A549 (cell line): ENCODE measurements around the gene SLC25A13. TPM values are rescaled to one million over a fixed set of nuclear protein-coding genes. Genes with fewer than 3 reads are reported as not detected.

ENCODE experiments used
- ATAC-seq, 2 experiments: fragments of 200-7000 bp in 1 of 2; fragments of >200 bp in 1 of 2; cut with Nextera tagmentation in 1 of 2; cut with Tn5 transposase in 1 of 2; 3 replicates each; pipeline versions ENCODE4 v1.8.0 to v1.9.1; 2018 to 2020; ENCODE audit warnings: mild to moderate bottlenecking in 1 of 2, moderate library complexity in 1 of 2
- CTCF ChIA-PET: fragments of 300-600 bp; sonication (Branson Sonifier 250); formaldehyde crosslinking; extraction: SDS; loops from one replicate; lab custom pipeline; 2021; ENCODE audit warnings: antibody characterized with exemption, inconsistent platforms; lab: Yijun Ruan, JAX
- POLR2A ChIA-PET: fragments of 350-600 bp; formaldehyde crosslinking; extraction: SDS; loops from one replicate; lab custom pipeline; 2021; ENCODE audit warnings: antibody characterized with exemption, inconsistent platforms; lab: Yijun Ruan, JAX
- DNase-seq, 2 experiments: peaks; one replicate each; pipeline versions ENCODE4 v3.0.0 to v3.0.0-alpha.2; 2011 to 2016; ENCODE audit warnings: low read depth in 1 of 2, low spot score in 1 of 2
- FAIRE-seq: peaks from 2 replicates; lab custom pipeline; 2011; peaks lifted over from hg19 to GRCh38; lab: Jason Lieb, UNC
- H3K27ac ChIP-seq, 2 experiments: fragments of >200 bp; sonication (Bioruptor Twin); formaldehyde crosslinking; 3 replicates each; pipeline ENCODE4 v1.5.1; 2016 to 2017
- H3K4me1 ChIP-seq: fragments of >200 bp; sonication (Bioruptor Twin); formaldehyde crosslinking; 3 replicates; pipeline ENCODE4 v1.6.1; 2016
- H3K4me2 ChIP-seq: fragments of >200 bp; sonication (Bioruptor Twin); formaldehyde crosslinking; 3 replicates; pipeline ENCODE4 v1.6.1; 2016
- H3K4me3 ChIP-seq: fragments of >200 bp; sonication (Bioruptor Twin); formaldehyde crosslinking; 3 replicates; pipeline ENCODE4 v1.5.1; 2016
- H3K9me3 ChIP-seq: fragments of >200 bp; sonication (Bioruptor Twin); formaldehyde crosslinking; 3 replicates; pipeline ENCODE4 v1.6.1; 2016
- BHLHE40 ChIP-seq: IDR thresholded peaks from 2 replicates; pipeline ENCODE4 v1.6.1; 2012; ENCODE audit warnings: low read depth, low read length, inconsistent platforms
- CBX2 ChIP-seq: fragments of 200-600 bp; sonication (generic); IDR thresholded peaks from 2 replicates; pipeline ENCODE4 v1.6.1; 2016; ENCODE audit warnings: low read depth, mild to moderate bottlenecking, borderline replicate concordance
- EHMT2 ChIP-seq: fragments of 200-600 bp; sonication (generic); IDR thresholded peaks from 2 replicates; pipeline ENCODE4 v1.6.1; 2016; ENCODE audit warnings: antibody characterized with exemption, low read depth, mild to moderate bottlenecking, moderate library complexity
- EP300 ChIP-seq, 2 experiments: fragments of >200 bp; sonication (Bioruptor Twin); formaldehyde crosslinking; IDR thresholded peaks; 2 replicates in 1 of 2; 3 replicates in 1 of 2; pipeline ENCODE4 v1.6.1; 2016 to 2017
- ESRRA ChIP-seq: fragments of 150-350 bp; IDR thresholded peaks from 2 replicates; pipeline ENCODE4 v1.6.1; 2014; ENCODE audit warnings: mild to moderate bottlenecking, low read length, borderline replicate concordance
- JUN ChIP-seq, 2 experiments: fragments of >200 bp; sonication (Bioruptor Twin); formaldehyde crosslinking; IDR thresholded peaks; 2 replicates in 1 of 2; 3 replicates in 1 of 2; pipeline ENCODE4 v1.6.1; 2016 to 2017
- KDM5A ChIP-seq: fragments of 200-600 bp; sonication (generic); IDR thresholded peaks from 2 replicates; pipeline ENCODE4 v1.6.1; 2016; ENCODE audit warnings: antibody characterized with exemption, mild to moderate bottlenecking
- MYC ChIP-seq: IDR thresholded peaks from 2 replicates; pipeline ENCODE4 v1.6.1; 2012; ENCODE audit warnings: mild to moderate bottlenecking, inconsistent platforms, low read length, improper control_type of control experiment, borderline replicate concordance
- NFE2L2 ChIP-seq: fragments of 150-350 bp; conservative IDR thresholded peaks from 2 replicates; pipeline ENCODE4 v1.6.1; 2014; ENCODE audit warnings: low read length
- NR3C1 ChIP-seq: fragments of >200 bp; sonication (Bioruptor Twin); formaldehyde crosslinking; IDR thresholded peaks from 3 replicates; pipeline ENCODE4 v1.6.1; 2017
- RCOR1 ChIP-seq: fragments of 150-350 bp; IDR thresholded peaks from 2 replicates; pipeline ENCODE4 v1.6.1; 2014; ENCODE audit warnings: antibody characterized with exemption, low read length, low read depth
- SREBF2 ChIP-seq: fragments of 450-650 bp; IDR thresholded peaks from 2 replicates; pipeline ENCODE4 v1.6.1; 2014; ENCODE audit warnings: mild to moderate bottlenecking, moderate library complexity
- TP53 ChIP-seq: fragments of 250-450 bp; sonication (Bioruptor Pico); IDR thresholded peaks from 2 replicates; pipeline ENCODE4 v1.5.0; 2021; ENCODE audit warnings: mild to moderate bottlenecking, moderate library complexity
- ZC3H11A ChIP-seq: fragments of 450-650 bp; IDR thresholded peaks from 2 replicates; pipeline ENCODE4 v1.6.1; 2014; ENCODE audit warnings: antibody characterized with exemption, mild to moderate bottlenecking
- WGBS: methylation state at CpG from one replicate; pipeline ENCODE4 v1.1.6; 2017; ENCODE audit errors: missing lambda C conversion rate; 5-methylcytosine and 5-hydroxymethylcytosine counted together
- polyA plus RNA-seq, 4 experiments: library from polyadenylated mRNA; depleted of rRNA in 3 of 4; stranded (reverse); fragments of >200 nt; fragmentation: RNase III in 1 of 4; extraction: RNeasy Plus Mini Kit Qiagen cat#74134 plus additional on column Dnase treatment in 1 of 4; gene quantifications; 2 replicates in 3 of 4; 3 replicates in 1 of 4; pipeline ENCODE4 v1.2.3, GENCODE V29; 2011 to 2017
- TF ChIP-seq, protein P1 (sequence below): fragments of 200-600 bp; sonication (generic); IDR thresholded peaks from 2 replicates; pipeline ENCODE4 v1.6.1; 2016; ENCODE audit warnings: antibody characterized with exemption, mild to moderate bottlenecking, moderate library complexity
- TF ChIP-seq, protein P2 (sequence below): fragments of >200 bp; sonication (Bioruptor Twin); formaldehyde crosslinking; IDR thresholded peaks from 3 replicates; pipeline ENCODE4 v1.5.1; 2016
- TF ChIP-seq, protein P3 (sequence below): fragments of >200 bp; sonication (Bioruptor Twin); formaldehyde crosslinking; IDR thresholded peaks from 3 replicates; pipeline ENCODE4 v1.6.1; 2016

The SLC25A13 gene
- polyA plus RNA-seq, 2 of the 4 experiments (the other 2 are of a cell fraction), result 32.7 to 51.0 TPM

DNA sequence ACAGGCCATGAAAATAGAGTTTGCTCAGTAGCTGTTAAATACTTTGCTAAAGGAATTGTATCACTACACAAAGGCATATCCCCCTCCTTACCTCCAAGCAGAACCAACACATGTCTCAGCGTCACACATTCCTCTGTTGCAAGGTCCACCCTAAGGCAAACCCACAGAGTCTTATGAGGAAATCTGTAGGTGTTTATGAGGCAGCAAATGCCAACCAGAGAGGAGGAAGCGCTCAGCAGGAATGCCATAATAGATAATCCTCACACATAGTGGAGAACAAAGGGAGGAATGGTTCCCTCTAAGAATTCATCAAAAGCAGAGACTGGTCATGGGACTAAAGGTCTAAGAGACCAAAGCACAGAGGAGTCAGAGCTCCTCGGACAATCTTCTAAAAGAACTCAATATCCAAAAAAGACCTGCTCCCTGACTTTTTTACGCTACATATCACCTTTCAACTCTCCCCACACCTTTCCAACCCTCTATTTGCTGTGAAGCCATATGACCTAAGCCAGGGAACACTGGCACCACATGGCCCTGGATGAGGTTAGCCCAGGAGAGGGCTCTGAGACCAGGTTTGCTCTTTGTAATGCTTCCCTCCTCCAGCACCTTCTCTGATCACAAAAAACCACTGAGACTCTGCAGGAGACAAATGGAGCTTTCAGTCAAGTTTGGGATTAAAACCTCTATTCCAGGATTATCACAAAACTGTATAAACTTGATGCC lies 7.3 kb downstream of the SLC25A13 start:
- FAIRE-seq, result no peak
- POLR2A ChIA-PET, result no interaction called here
- H3K4me3 ChIP-seq, result no peak overlapping the region

DNA sequence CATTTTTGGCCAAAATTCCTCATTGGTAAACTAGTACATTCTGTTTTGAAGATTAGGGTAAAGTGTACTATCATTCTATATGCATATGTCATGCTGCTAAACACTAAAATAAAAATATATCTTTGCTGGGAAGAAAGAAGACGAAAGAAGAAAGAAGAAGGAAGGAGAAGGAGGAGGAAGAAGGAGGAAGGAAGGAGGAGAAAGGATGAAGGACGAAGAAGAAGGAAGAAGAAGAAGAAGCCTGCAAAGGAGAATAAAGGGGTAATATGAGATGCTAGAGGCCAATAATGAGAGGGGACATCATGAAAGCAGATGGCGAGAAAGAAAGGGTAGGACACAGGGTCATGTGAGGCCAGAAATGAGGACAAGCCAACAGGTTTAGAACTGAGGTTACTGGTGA lies 8.0 kb downstream of the SLC25A13 start:
- ATAC-seq, result no peak
- 97% methylated on average over 3 of the region's 3 CpGs for WGBS
- H3K27ac ChIP-seq, result no peak overlapping the region
- no peak for DNase-seq
- TF ChIP-seq, protein P1, sequence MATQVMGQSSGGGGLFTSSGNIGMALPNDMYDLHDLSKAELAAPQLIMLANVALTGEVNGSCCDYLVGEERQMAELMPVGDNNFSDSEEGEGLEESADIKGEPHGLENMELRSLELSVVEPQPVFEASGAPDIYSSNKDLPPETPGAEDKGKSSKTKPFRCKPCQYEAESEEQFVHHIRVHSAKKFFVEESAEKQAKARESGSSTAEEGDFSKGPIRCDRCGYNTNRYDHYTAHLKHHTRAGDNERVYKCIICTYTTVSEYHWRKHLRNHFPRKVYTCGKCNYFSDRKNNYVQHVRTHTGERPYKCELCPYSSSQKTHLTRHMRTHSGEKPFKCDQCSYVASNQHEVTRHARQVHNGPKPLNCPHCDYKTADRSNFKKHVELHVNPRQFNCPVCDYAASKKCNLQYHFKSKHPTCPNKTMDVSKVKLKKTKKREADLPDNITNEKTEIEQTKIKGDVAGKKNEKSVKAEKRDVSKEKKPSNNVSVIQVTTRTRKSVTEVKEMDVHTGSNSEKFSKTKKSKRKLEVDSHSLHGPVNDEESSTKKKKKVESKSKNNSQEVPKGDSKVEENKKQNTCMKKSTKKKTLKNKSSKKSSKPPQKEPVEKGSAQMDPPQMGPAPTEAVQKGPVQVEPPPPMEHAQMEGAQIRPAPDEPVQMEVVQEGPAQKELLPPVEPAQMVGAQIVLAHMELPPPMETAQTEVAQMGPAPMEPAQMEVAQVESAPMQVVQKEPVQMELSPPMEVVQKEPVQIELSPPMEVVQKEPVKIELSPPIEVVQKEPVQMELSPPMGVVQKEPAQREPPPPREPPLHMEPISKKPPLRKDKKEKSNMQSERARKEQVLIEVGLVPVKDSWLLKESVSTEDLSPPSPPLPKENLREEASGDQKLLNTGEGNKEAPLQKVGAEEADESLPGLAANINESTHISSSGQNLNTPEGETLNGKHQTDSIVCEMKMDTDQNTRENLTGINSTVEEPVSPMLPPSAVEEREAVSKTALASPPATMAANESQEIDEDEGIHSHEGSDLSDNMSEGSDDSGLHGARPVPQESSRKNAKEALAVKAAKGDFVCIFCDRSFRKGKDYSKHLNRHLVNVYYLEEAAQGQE, result no peak
- TF ChIP-seq EHMT2, result no peak
- TF ChIP-seq, all 56 proteins: peak for 0
- ChIA-PET CTCF (interaction anchor here (1.0 kb wide), 1 partner anchor 34 kb away, joined by 4 read pairs; no protein-coding TSS in a partner anchor), POLR2A (no interaction called here)
- H3K9me3 ChIP-seq, result no peaks in the 10 kb centered on the region
- H3K4me3 ChIP-seq, result no peak overlapping the region
- H3K4me1 ChIP-seq, result no peaks in the 10 kb centered on the region
- no peak overlapping the region for H3K4me2 ChIP-seq
- no peak for FAIRE-seq

More for the DNA sequence above, 7.3 kb downstream of the SLC25A13 start:
- WGBS, result 96% methylated on average over 4 of the region's 4 CpGs
- DNase-seq, result no peak
- CTCF ChIA-PET, result interaction anchor here (1.0 to 1.5 kb wide), 2 partner anchors 18 to 33 kb away, joined by 3 to 4 read pairs; no protein-coding TSS in a partner anchor
- H3K9me3 ChIP-seq, result no peaks in the 10 kb centered on the region
- no peak for ATAC-seq
- TF ChIP-seq, protein P2, sequence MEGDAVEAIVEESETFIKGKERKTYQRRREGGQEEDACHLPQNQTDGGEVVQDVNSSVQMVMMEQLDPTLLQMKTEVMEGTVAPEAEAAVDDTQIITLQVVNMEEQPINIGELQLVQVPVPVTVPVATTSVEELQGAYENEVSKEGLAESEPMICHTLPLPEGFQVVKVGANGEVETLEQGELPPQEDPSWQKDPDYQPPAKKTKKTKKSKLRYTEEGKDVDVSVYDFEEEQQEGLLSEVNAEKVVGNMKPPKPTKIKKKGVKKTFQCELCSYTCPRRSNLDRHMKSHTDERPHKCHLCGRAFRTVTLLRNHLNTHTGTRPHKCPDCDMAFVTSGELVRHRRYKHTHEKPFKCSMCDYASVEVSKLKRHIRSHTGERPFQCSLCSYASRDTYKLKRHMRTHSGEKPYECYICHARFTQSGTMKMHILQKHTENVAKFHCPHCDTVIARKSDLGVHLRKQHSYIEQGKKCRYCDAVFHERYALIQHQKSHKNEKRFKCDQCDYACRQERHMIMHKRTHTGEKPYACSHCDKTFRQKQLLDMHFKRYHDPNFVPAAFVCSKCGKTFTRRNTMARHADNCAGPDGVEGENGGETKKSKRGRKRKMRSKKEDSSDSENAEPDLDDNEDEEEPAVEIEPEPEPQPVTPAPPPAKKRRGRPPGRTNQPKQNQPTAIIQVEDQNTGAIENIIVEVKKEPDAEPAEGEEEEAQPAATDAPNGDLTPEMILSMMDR, result no peak
- no peak for TF ChIP-seq KDM5A
- no peak for TF ChIP-seq JUN (IDR thresholded peaks at IDR 0.05)
- no peak for TF ChIP-seq TP53
- no peaks in the 10 kb centered on the region for H3K4me1 ChIP-seq
- H3K27ac ChIP-seq, result no peak overlapping the region
- H3K4me2 ChIP-seq, result no peak overlapping the region

DNA sequence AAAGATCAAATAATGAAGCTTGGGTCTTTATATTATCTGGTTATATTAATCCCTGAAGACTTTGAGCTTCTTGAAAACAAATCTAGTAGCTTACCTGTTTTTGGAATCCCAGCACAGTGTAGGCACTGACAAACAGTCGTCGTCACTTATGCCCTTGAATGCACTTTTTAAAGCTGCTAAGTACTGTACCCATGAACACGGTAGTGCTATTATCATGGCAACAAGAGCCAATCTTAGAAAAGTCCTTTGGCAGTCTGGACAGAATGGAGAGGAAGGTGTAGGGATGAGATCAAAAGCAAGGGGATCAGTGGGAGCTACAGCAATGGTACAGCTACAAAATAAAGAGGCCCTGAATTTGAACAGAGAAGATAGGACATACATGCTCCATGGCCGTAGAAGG lies 9.4 kb downstream of the SLC25A13 start:
- CTCF ChIA-PET, result interaction anchor here (0.9 kb wide), 1 partner anchor 11 kb away, joined by 3 read pairs; no protein-coding TSS in a partner anchor
- POLR2A ChIA-PET, result no interaction called here
- no peak for DNase-seq
- H3K4me2 ChIP-seq, result no peak overlapping the region
- no peak for ATAC-seq
- no peak for FAIRE-seq
- no peak overlapping the region for H3K27ac ChIP-seq
- 83% methylated on average over 4 of the region's 4 CpGs for WGBS
- TF ChIP-seq NR3C1 (no peak), ESRRA (no peak), TP53 (no peak), BHLHE40 (no peak), NFE2L2 (no peak), MYC (no peak), RCOR1 (no peak), EP300 (IDR thresholded peaks at IDR 0.05) (no peak), ZC3H11A (no peak), SREBF2 (no peak), KDM5A (no peak), CBX2 (no peak)
- TF ChIP-seq, protein P3, sequence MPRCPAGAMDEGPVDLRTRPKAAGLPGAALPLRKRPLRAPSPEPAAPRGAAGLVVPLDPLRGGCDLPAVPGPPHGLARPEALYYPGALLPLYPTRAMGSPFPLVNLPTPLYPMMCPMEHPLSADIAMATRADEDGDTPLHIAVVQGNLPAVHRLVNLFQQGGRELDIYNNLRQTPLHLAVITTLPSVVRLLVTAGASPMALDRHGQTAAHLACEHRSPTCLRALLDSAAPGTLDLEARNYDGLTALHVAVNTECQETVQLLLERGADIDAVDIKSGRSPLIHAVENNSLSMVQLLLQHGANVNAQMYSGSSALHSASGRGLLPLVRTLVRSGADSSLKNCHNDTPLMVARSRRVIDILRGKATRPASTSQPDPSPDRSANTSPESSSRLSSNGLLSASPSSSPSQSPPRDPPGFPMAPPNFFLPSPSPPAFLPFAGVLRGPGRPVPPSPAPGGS, result no peak
- TF ChIP-seq, protein P1, result no peak
- no peaks in the 10 kb centered on the region for H3K9me3 ChIP-seq
- no peak overlapping the region for H3K4me3 ChIP-seq
- 0 out of 3 replicates have a peak, but pooled peaks cover 6% of the 10 kb centered on the region for H3K4me1 ChIP-seq
